ENCODE results near the gene QRICH2.
"Not testable (repeated sequence)": the region's sequence is repeated elsewhere in the genome, so short reads cannot be mapped to it uniquely, and the experiment has no call there.

Gene QRICH2

DNA sequence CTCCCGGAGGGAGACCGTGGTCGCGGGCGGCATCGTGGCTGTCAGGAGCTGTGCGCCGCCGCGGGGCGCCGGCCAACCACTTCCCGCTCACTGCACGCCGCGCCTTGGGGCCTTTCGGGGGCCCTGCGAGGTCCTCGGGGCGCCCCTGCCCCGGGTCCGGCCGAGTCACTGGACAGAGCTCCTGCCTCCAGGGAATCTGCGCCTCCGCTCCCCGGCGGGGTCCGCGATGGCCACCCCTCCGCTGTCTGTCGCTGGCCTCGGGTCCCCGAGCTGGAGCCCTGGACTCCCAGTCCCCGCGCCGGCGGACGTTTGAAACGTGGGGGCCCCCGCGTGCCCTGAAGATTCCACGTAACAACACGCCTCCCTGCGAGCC, at the start of gene QRICH2:
Gene QRICH2, minus strand, starts transcription at position 311 of the 373 bp plus-strand sequence. Its CDS starts 278 bp downstream, at position 33.
- no peak for DNase-seq

DNA sequence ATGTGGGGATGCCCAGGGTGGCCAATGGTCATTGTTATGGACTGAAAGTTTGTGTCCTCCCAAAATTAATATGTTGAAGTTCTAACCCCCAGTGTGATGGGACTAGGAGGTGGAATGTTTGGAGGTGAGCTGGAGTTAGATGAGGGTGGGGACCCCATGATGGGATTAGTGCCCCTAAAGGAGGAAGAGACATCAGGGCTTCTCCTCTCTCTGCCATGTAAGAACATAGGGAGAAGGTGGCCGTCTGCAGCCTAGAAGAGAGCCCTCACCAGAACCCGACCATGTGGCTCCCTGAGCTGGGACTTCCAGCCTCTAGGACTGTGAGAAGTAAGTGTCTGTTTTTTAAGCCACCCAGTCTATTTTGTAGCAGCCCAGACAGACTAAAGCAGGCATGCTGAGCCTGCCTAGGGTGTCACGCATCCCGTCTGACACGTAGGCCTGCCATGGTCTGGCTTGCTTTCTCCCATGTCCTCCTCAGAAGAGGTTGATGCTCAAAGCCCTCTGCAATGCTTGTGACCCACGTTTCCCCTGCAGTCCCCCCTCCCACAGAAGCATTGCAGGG, 49.6 kb upstream of the QRICH2 start:
- no peak for DNase-seq

GRCh38 chr17:76356803-76357456, 48.9 kb upstream of the QRICH2 start:
- DNase-seq = no peak

DNA sequence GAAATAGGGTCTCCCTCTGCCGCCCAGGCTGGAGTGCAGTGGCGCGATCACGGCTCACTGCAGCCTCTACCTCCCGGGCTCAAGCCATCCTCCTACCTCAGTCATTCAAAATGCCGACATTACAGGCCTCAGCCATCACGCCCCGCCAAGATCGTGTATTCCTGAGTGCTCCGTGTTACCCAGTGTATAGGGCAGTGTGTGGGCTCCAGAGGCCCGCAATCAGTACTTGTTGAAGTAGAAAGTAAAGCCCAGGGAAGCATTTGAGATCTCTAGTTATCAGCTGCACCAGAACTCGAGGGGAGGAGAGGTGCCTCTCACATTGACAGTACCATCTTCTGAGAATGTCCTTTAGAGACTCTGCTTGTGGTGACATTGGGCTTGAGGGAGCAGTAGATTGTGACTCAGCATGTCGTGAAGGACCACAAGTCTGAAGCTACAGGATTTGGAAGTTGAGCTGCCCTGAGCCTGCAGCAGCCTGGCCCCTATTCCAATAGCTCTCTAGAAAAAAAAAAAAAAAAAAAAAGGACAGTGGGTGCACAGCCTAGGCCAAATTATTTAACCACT, 46.8 kb upstream of the QRICH2 start:
- DNase-seq = no peak

DNA sequence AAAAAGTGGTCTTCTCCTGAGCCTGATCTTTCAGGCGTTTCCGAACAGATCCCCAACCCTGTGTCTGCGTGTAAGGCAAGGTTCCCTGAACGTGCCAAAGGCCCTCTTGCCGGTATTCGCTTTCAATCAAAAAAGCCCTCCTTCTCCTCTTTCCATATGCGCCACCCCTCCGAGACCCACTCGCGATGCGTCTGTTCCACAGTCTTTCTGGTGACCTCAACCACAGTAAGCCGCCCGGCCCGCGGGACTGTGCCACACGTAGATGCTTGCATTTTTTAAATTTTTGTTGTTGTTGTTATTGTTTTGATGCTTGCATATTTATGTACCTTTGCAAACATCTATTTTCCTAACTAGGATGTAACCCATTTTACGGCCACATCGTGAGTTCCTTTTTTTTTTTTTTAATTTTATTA, 46.2 kb upstream of the QRICH2 start:
- DNase-seq = no peak

- peak; percentile 81 to 86 for DNase-seq
Observed at GRCh38 chr17:76353599-76354316, 45.7 kb upstream of the QRICH2 start, which contains the start of gene PRPSAP1. TSS of gene PRPSAP1 (minus strand) at chr17:76353916. CDS start at chr17:76353703, 213 bp downstream.

- DNase-seq = peak; percentile 22 to 39
Observed at GRCh38 chr17:76353004-76353598, 45.0 kb upstream of the QRICH2 start.

DNA sequence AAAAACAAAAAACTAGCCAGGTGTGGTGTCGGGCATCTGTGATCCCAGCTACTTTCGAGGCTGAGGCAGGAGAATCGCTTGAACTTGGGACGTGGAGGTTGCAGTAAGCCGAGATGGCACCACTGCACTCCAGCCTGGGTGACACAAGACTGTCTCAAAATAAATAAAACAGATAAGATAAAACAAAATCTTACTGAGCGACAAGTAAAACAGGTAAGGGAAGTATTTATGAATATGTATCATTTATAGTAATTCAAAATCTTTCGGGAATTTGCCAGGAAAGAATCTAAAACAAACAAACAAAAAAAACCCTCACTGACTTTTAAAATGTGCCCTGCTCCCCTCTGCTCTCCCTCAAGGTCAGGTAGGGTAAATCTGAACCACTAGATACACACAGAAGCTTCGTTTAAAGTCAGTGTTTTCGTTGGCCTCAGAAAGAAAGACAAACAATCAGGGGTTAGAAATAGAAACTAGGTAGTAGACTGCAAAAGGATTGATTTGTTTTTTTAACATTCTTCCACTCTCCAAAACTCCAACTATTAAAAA, 43.5 kb upstream of the QRICH2 start:
- no peak for DNase-seq

DNA sequence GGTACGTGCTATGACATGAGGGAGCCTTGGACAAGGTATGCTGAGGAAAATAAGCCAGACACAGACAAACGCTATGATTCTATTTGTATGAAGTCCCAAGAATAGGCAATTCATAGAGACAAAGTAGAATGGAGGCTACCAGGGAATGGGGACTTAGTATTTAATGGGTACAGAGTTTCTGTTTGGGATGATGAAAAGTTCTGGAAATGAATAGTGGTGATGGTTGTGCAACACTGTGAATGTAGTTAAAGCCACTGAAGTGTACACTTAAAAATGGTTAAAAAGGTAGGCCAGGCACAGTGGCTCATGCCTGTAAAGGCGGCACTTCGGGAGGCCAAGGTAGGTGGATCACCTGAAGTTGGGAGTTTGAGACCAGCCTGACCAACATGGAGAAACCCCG, 42.4 kb upstream of the QRICH2 start:
- no peak for DNase-seq

- not testable (repeated sequence) for DNase-seq
Observed at GRCh38 chr17:76346936-76347335, 38.9 kb upstream of the QRICH2 start.

DNA sequence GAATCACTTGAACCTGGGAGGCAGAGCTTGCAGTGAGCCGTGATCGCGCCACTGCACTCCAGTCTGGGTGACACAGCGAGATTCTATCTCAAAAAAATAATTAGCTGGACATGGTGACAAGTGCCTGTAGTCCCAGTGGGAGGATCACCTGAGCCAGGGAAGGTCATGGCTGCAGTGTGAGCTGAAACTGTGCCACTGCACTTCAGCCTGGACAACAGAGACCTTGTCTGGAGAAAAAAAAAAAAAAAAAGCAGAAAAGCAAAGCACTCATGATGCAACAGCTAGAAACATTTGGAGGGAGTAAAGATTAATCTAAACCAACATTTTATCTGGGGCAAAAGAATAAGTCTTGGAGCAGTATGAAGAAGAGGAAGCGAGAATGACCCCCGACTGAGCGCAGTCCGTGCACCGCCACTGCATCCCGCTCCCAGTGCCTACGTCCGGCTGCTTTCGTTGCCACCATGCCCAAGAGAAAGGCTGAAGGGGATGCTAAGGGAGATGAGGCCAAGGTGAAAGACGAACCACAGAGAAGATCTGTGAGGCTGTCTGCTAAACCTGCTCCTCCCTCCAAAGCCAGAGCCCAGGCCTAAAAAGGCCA, 37.4 kb upstream of the QRICH2 start:
- DNase-seq = no peak

GRCh38 chr17:76343106-76343505, 35.0 kb upstream of the QRICH2 start:
- no peak for DNase-seq

DNA sequence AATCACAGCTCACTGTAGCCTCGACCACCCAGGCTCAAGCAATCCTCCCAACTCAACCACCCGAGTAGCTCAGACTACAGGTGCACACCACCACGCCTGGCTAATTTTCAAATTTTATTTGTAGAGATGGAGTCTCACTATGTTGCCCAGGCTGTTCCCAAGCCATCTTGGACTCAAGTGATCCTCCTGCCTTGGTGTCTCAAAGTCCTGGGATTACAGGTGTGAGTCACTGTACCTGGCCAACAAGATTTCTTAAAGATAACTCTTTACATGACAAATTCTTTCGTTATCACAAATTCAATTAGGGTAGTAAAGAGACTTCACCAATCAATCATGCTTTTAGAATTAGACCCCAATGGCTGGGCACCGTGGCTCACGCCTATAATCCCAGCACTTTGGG, 33.2 kb upstream of the QRICH2 start:
- DNase-seq = no peak

DNA sequence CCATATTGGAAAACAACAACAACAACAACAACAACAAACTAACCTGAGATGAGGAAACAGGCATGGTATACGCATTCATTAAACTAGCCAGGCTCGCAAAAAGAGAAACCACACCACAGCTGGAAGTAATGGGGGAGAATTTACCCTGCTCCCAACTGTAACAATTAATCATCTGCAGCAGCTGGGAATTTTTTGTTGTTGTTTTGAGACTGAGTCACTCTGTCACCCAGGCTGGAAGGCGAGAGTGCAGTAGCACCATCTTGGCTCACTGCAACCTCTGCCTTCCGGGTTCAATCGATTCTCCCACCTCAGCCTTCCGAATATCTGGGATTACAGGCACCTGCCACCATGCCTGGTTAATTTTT, 29.3 kb upstream of the QRICH2 start:
- no peak for DNase-seq

GRCh38 chr17:76336756-76337412, 28.8 kb upstream of the QRICH2 start:
- DNase-seq = no peak

- DNase-seq = no peak
Observed at GRCh38 chr17:76335716-76336381, 27.8 kb upstream of the QRICH2 start.

DNA sequence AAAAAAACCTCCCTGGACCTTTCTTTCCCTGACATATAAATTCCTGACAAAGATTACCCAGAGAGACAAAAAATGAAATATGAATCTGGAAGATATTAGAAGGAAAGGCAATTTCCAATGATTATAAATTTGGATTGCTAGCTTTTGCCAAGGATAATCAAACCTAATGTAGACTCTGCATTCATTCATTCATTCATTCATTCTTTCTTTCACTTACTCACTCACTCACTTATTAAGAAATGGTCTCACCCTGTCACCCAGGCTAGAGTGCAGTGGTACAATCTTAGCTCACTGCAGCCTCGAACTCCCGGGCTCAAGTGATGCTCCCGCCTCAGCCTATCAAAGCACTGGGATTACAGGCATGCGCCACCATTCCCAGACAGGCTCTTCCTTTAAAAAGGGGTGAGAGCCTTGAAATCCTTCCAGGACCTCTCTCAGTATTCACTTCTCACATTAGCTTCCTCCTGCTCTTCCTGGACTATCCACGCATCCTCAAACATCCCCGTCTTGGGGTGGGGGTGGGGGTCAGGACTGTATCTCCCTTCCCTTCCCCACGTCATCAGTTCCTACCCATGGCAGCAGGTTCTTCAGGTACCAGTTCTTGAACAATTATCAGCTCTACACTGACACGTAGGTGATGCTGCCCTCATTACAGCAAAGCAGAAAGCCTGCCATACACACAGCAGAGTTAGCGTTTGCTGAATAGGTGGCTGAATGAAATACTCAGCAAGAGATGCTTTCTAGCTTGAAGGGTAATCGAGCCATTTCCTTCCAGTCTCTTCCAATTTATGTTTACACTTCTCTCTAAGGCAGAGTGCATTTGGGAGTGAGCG, 25.8 kb upstream of the QRICH2 start:
- no peak for DNase-seq

- no peak for DNase-seq
Observed at GRCh38 chr17:76331083-76331482, 23.0 kb upstream of the QRICH2 start.

DNA sequence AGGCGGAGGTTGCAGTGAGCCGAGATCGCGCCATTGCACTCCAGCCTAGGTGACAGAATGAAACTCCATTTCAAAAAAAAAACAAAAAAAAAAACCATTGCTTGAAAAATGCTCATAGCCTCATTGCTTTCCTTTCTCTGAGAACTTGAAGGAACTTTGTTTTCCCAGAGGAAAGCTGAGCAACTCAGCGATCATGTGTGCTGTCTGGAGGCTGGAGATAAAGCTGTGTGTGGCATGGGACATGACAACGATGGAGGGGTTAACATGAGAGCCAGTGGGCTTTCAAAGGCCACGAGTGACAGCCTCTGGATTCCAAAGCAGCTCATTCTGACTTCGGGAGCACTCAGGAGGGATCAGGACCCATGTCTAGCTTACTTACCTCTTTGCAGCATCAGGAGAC, 21.6 kb upstream of the QRICH2 start:
- no peak for DNase-seq

DNA sequence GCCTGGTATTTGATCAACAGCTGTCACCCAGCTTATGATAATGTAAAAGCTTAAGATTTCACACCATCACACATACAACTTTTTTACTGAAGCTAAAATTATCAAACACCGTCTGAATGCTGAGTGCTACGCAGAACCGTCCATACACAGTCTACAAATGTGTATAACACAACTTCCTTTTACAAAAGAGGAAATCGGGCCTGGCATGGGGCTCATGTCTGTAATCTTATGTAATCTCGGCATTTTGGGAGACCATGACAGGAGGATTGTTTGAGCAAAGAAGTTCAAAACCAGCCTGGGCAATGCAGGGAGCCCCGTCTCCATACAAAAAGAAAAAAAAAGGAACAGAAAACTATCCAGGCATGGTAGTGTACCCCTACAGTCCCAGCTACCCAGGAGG, 19.6 kb upstream of the QRICH2 start:
- no peak for DNase-seq

GRCh38 chr17:76326306-76326705, 18.2 kb upstream of the QRICH2 start:
- no peak for DNase-seq
